ENCODE measurements around the gene ITIH2. TPM values are rescaled to one million over a fixed set of nuclear protein-coding genes. Genes with fewer than 3 reads are reported as not detected.

Gene ITIH2
- total RNA-seq, 2 donors from 2014 or later = not detected

GRCh38 chr10:7789390-7789789 lies 86.3 kb downstream of the ITIH2 start:
- Histone ChIP-seq H3K27ac (ENCODE audit: low read depth, low read length) (no peak overlapping the region), H3K4me3 (ENCODE audit: low read length) (peak overlapping the region; percentile 96), H3K9me3 (ENCODE audit: control insufficient read depth, low read length) (no peaks in the 10 kb centered on the region), H3K36me3 (ENCODE audit: control insufficient read depth, insufficient read depth, low read length) (peaks cover 20% of the 10 kb centered on the region), H3K9ac (ENCODE audit: extremely low read depth, low read length, poor library complexity, severe bottlenecking) (peak overlapping the region; percentile 81), H3K27me3 (ENCODE audit: control insufficient read depth, insufficient read depth, low read length, poor library complexity, severe bottlenecking) (no peaks in the 10 kb centered on the region), H3K4me1 (ENCODE audit: control insufficient read depth, insufficient read depth, low read length) (peaks cover 3% of the 10 kb centered on the region)
- 33 to 75% methylated on average over 1 to 3 of the region's 3 CpGs for WGBS, 2 experiments (ENCODE audit: insufficient coverage in 1 of 2, insufficient read length in 1 of 2)
- no peak for DNase-seq
- H3K4me3 Mint-ChIP-seq = no peak overlapping the region
- peaks cover 25% of the 10 kb centered on the region for H3K4me1 Mint-ChIP-seq
- H3K36me3 Mint-ChIP-seq (ENCODE audit: low read depth) = peaks cover 26% of the 10 kb centered on the region
- H3K27ac Mint-ChIP-seq = no peak overlapping the region
- no peaks in the 10 kb centered on the region for H3K27me3 Mint-ChIP-seq (ENCODE audit: insufficient read depth)
- H3K9me3 Mint-ChIP-seq = no peaks in the 10 kb centered on the region
- TF ChIP-seq CTCF (conservative IDR thresholded peaks at IDR 0.05) = no peak

- 95% methylated on average over 1 of the region's 1 CpG; no CpG with 5 or more reads in 1 of the 2 experiments for WGBS, 2 experiments (ENCODE audit: insufficient coverage in 1 of 2, insufficient read length in 1 of 2)
- DNase-seq = no peak
- H3K9ac ChIP-seq (ENCODE audit: extremely low read depth, low read length, poor library complexity, severe bottlenecking) = no peak overlapping the region
- H3K9me3 ChIP-seq (ENCODE audit: control insufficient read depth, low read length) = no peaks in the 10 kb centered on the region
- peaks cover 37% of the 10 kb centered on the region for H3K36me3 Mint-ChIP-seq (ENCODE audit: low read depth)
- H3K27me3 Mint-ChIP-seq (ENCODE audit: insufficient read depth) = no peaks in the 10 kb centered on the region
- H3K27ac Mint-ChIP-seq = no peak overlapping the region
- no peak for TF ChIP-seq CTCF (conservative IDR thresholded peaks at IDR 0.05)
- no peaks in the 10 kb centered on the region for H3K9me3 Mint-ChIP-seq
- peaks cover 33% of the 10 kb centered on the region for H3K36me3 ChIP-seq (ENCODE audit: control insufficient read depth, insufficient read depth, low read length)
- H3K27me3 ChIP-seq (ENCODE audit: control insufficient read depth, insufficient read depth, low read length, poor library complexity, severe bottlenecking) = no peaks in the 10 kb centered on the region
- peaks cover 34% of the 10 kb centered on the region for H3K4me1 Mint-ChIP-seq
- H3K4me3 ChIP-seq (ENCODE audit: low read length) = no peak overlapping the region
- no peak overlapping the region for H3K27ac ChIP-seq (ENCODE audit: low read depth, low read length)
- H3K4me3 Mint-ChIP-seq = no peak overlapping the region
- peaks cover 6% of the 10 kb centered on the region for H3K4me1 ChIP-seq (ENCODE audit: control insufficient read depth, insufficient read depth, low read length)
Observed at GRCh38 chr10:7792541-7792940, 89.4 kb downstream of the ITIH2 start.

DNA sequence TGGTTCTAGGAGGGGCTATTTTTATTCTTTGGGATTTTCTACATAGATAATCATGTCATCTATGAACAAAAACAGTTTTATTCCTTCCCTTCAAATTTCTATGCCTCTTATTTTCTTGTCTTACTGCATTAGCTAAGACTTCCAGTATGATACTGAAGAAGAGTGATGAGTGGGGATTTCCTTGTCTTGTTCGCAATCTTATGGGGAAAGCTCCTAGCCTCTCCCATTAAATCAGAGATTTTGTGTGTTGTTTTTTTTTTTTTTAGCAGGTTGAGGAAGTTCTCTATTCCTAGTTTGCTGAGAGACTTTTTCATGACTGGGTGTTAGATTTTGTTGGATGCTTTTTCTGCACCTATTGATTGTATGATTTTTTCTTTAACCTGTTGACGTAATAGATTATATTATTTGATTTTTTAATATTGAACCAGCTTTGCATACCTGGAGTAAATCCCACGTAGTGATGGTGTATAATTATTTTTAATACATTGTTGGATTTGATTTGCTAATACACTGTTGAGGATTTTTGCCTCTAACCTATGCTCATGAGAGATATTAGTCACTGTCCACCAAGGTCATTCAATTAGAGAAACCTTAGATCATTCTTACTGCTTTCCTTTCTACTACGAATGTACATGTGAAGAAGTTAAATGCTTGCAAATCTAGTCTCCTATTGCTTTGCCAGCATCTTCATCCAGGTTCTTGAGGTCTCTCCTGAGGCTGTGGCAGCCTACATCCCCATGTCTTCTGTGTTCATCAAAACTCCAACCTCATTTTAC lies 91.3 kb downstream of the ITIH2 start:
- peak overlapping the region; percentile 59 for H3K27ac Mint-ChIP-seq
- peaks cover 50% of the 10 kb centered on the region for H3K36me3 ChIP-seq (ENCODE audit: control insufficient read depth, insufficient read depth, low read length)
- H3K36me3 Mint-ChIP-seq (ENCODE audit: low read depth) = peaks cover 52% of the 10 kb centered on the region
- no peak overlapping the region for H3K9ac ChIP-seq (ENCODE audit: extremely low read depth, low read length, poor library complexity, severe bottlenecking)
- no peak for DNase-seq
- no peaks in the 10 kb centered on the region for H3K9me3 Mint-ChIP-seq
- H3K4me1 ChIP-seq (ENCODE audit: control insufficient read depth, insufficient read depth, low read length) = peaks cover 4% of the 10 kb centered on the region
- H3K9me3 ChIP-seq (ENCODE audit: control insufficient read depth, low read length) = no peaks in the 10 kb centered on the region
- H3K27me3 ChIP-seq (ENCODE audit: control insufficient read depth, insufficient read depth, low read length, poor library complexity, severe bottlenecking) = no peaks in the 10 kb centered on the region
- H3K27ac ChIP-seq (ENCODE audit: low read depth, low read length) = no peak overlapping the region
- no peak overlapping the region for H3K4me3 ChIP-seq (ENCODE audit: low read length)
- no peaks in the 10 kb centered on the region for H3K27me3 Mint-ChIP-seq (ENCODE audit: insufficient read depth)
- no peak for TF ChIP-seq CTCF (conservative IDR thresholded peaks at IDR 0.05)
- H3K4me3 Mint-ChIP-seq = no peak overlapping the region
- H3K4me1 Mint-ChIP-seq = peaks cover 26% of the 10 kb centered on the region
- WGBS, 2 experiments (ENCODE audit: insufficient coverage in 1 of 2, insufficient read length in 1 of 2) = 94 to 100% methylated on average over 3 to 4 of the region's 4 CpGs
